DLD1 (cell line): ENCODE data around the gene CLSTN1.
"Not testable (repeated sequence)": the region's sequence is repeated elsewhere in the genome, so short reads cannot be mapped to it uniquely, and the experiment has no call there.

Experiments
- in situ Hi-C: cut with HindIII; loops from 2 replicates; pipeline ENCODE4 v1.10.0; 2017; ENCODE audit warnings: low sequenced_read_pairs

The CLSTN1 gene

DNA sequence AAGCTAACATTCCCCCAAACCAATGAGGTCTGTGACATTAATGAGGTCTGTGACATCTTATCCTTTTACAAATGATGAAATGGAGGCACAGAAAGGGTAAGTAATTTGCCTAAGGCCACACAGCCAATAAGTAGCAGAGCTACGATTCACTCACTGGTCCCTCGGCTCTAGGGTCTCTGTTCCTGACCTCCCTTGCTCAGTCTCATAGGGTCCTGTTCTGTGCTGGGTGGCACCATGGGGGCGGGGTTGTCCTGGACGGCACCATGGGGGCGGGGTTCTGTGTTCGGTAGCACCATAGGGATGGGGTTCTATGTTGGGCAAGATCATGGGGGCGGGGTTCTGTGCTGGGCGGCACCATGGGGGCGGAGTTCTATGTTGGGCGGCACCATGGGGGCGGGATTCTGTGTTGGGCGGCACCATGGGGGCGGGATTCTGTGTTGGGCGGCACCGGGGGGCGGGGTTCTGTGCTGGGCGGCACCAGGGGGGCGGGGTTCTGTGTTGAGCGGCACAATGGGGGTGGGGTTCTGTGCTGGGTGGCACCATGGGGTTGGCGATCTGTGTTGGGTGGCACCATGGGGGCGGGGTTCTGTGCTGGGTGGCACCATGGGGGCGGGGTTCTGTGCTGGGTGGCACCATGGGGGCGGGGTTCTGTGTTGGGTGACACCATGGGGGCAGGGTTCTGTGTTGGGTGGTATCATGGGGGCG, 55.6 kb downstream of the CLSTN1 start:
- in situ Hi-C loops = no loop called here

- in situ Hi-C loops = no loop called here
Measured at GRCh38 chr1:9766759-9767442, 56.9 kb downstream of the CLSTN1 start.

GRCh38 chr1:9764550-9764949, 59.2 kb downstream of the CLSTN1 start:
- in situ Hi-C loops = no loop called here

DNA sequence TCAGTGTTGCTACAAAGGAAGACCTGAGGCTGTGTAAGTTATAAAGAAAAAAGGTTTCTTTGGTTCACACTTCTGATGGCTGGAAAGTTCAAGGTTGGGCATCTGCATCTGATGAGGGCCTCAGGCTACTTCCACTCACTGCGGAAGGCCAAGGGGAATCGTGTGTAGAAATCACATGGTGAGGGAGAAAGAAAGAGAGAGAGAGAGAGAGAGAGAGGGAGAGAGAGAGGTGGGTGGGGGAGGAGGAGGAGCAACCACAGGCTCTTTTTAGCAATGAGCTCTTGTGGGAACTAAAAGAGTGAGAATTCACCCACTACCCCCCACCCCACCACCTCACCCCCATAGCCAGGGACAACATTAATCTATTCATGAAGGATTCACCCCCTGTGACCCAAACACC, 59.9 kb downstream of the CLSTN1 start:
- in situ Hi-C loops = no loop called here

DNA sequence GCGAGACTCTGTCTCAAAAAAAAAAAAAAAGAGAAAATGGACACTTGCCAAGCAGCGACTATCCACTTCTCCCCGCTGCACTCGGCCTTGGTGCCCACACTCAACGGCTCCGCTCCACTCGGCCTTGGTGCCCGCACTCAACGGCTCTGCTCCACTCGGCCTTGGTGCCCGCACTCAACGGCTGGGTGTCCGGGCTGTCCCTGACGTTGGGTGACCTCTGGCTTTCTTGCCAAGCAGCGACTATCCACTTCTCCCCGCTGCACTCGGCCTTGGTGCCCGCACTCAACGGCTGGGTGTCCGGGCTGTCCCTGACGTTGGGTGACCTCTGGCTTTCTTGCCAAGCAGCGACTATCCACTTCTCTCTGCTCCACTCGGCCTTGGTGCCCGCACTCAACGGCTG, 61.3 kb downstream of the CLSTN1 start:
- in situ Hi-C loops = not testable (repeated sequence)

DNA sequence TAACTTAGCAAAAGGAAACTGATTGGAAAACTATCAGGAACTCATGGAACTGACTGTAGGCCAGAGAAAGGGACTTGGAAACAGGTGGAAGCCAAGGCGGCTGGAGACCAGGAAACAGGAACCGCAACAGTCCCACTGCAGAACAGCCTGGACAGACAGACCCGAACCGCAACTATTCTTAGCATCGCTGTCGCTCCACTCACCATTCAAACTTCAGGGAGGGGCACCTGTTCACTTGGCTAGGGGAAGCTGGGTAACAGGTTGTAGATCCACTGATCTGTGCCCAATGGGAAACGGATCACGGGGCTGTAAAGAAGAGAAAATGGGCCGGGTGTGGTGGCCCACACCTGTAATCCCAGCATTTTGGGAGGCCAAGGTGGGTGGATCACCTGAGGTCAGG, 61.9 kb downstream of the CLSTN1 start:
- in situ Hi-C loops = no loop called here

- in situ Hi-C loops = no loop called here
Measured at GRCh38 chr1:9760824-9761223, 62.9 kb downstream of the CLSTN1 start.

DNA sequence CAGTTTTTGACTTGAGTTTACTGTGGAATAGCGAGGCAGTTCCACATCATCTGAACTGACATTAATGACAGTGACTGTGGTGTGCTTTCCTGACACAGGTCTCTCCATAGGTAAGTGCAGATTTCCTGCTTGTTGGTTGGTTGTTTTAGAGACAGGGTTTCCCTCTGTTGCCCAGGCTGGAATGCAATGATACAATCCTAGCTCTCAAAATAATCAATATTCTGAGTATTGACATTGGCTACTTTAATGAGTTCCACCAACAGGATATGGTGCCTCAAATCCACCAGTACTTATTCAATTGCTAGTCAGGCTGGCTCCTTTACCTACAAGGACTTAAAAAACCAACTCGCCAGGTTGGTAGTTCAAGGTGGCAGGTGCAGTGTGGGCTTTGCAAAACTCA, 63.8 kb downstream of the CLSTN1 start:
- in situ Hi-C loops = no loop called here

DNA sequence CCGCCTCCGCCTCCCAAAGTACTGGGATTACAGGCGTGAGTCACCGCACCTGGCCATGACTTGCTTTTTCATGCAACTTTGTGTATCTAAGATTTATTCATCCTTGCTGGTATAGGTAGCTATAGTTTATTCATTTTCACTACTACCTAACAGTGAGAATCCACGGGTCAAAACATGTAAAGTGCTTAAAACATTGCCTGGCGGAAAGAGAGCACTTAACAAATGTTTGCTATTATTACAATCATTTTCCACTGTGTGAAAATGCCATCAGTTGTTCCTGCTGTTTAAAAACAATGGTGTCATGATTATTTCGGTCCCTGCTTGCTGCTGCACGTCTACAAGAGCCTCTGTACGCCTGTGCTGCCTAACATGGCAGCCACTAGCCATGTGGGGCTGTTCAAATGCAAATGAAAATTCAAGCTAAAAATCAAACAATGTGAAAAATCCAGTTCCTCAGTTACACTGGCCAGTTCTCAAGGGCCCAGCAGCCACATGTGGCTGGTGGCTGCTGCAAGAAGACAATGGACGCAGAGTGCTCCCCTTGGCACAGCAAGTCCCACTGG, 65.1 kb downstream of the CLSTN1 start:
- in situ Hi-C loops = no loop called here

DNA sequence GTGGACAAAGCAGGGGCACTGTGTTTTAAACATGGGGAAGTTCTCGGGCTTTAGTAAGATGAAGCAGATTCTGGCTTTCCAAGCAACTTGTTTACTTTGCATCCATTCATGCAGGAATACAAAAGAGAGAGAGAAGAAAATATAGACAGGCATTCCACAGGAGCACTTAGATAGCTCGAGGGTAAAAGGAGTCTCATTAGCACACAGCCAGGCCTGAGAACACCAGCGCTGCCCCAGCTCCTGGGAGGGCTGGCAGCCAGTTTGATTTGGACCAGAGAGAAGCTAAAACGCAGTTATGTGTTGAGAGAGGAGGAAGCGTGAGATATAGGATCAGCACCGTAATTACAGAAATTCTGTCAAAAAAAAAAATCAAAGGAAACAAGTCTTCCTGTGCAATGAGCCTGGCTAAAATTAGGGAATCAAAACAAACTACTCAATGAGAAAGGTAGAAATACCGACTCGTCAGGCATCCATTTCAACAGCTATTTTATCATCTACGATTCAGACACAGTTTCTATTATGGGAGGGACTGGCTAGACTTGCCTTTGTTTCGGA, 68.2 kb downstream of the CLSTN1 start:
- in situ Hi-C loops = no loop called here

DNA sequence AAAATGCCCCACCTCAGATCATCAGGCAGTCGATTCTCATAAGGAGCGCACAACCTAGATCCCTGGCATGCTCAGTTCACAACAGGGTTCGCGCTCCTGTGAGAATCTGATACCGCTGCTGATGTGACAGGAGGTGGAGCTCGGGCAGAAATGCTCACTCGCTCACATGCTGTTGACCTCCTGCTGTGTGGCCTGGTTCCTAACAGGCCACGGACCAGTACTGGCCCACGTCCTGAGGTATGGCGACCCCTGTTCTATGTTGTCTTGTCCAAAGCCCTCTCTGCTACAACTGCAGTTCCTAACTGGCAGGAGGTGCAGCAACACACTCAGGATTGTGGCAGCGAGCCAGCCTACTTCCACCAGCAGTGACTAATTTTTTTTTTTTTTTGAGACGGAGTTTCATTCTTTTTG, 70.6 kb downstream of the CLSTN1 start:
- in situ Hi-C loops = no loop called here

GRCh38 chr1:9751971-9752370, 71.8 kb downstream of the CLSTN1 start:
- in situ Hi-C loops = no loop called here

- in situ Hi-C loops = no loop called here
Measured at GRCh38 chr1:9749361-9749760, 74.4 kb downstream of the CLSTN1 start.

GRCh38 chr1:9748391-9748790, 75.4 kb downstream of the CLSTN1 start:
- in situ Hi-C loops = not testable (repeated sequence)

DNA sequence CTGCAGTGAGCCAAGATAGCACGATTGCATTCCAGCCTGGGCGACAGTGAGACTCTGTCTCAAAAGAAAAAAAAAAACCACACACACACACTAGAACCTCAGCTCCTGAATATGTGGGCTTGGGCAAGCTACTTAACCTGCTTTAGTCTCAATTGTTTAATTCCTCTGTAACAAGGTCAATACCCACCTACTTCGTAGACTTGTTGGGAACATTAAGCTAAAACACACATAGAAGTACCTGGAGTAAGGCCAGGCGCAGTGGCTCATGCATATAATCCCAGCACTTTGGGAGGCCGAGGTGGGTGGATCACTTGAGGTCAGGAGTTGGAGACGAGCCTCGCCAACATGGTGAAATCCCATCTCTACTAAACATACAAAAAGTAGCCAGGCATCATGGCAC, 77.1 kb downstream of the CLSTN1 start:
- in situ Hi-C loops = no loop called here

DNA sequence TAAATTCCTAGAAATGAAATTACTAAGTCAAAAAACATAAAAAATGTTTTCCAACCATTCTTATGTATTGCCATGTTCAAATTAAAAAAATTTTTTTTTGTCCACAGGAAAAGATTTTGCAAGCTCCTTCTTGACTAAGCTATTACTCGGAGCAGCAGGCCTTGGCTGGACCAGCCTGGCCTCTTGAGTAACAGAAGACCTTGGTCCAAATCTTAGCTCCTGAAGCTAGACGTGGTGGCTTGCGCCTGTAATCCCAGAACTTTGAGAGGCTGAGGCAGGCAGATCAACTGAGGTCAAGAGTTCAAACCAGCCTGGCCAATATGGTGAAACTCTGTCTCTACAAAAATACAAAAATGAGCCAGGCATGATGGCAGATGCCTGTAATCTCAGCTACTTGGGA, 77.6 kb downstream of the CLSTN1 start:
- in situ Hi-C loops = no loop called here

- in situ Hi-C loops = no loop called here
Measured at GRCh38 chr1:9744106-9744799, 79.5 kb downstream of the CLSTN1 start.

DNA sequence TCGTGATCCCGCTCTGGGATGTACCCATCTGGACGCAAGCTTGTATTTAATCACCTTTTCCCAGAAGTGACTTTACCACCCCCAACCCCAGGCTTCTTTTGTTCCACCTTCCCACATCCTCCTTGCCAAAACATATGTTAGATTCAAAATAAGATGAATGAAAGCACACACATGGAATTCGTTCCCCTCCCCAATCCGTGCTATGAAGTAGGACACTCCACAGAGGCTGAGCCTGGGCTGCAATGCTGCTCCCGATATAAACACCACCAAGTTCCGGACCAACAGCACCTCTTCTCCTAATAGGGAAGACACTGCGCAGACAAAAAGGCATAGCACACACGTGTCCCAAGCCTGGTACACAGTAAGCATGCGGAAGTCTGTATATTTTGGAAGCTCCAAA, 86.1 kb downstream of the CLSTN1 start:
- in situ Hi-C loops = no loop called here

GRCh38 chr1:9737057-9737456, 86.7 kb downstream of the CLSTN1 start:
- in situ Hi-C loops = no loop called here

GRCh38 chr1:9736241-9736640, 87.5 kb downstream of the CLSTN1 start:
- in situ Hi-C loops = no loop called here

DNA sequence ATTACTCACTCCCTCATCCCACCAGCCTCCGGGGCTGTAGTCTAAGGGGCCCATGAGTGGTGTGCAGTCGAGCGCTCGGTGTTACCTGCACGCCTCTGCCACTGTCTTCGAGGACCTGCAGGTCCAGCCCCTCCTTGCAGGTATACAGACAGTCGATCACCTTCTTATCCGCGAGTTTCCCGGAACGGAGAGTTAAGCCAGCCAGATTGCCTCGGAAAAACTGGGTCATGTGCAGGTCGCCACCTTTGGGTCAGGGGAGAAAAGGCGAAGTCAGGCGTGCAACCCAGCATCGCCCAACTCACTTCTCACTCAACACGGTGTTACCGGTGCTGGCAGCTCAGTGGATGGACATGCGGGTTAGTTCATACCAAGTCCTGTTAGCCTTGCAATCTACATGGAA, 88.0 kb downstream of the CLSTN1 start:
- in situ Hi-C loops = no loop called here
